ENCODE results near the gene ZNF627.
A peak's percentile ranks its signal among the peaks of the same experiment; 100 is the strongest.
"Not testable (repeated sequence)": the region's sequence is repeated elsewhere in the genome, so short reads cannot be mapped to it uniquely, and the experiment has no call there.

Gene ZNF627

DNA sequence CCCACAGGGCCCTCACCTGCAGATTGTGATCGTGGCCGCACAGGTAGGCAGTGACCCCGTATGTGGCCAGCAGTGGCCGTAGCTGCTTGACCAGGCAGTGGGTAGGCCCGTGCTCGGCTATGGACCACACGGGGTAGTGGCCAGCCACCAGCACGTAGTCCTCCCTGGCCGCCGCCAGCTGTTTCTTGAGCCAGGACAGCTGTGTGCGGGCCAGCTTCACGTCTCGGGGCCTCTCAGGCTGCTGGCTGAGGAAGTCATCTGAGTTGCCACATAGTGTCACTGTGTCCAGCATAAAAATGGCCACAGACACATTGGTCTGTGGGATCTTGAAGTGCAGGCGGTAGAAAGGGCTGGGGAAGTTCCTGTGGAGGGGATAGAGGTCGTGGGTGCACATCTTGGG, 21.1 kb upstream of the ZNF627 start:
- no peak for DNase-seq

GRCh38 chr19:11577451-11578257, 19.6 kb upstream of the ZNF627 start, which contains the start of gene ACP5:
Gene ACP5 (minus strand): TSS chr19:11577645. CDS start chr19:11577317, 328 bp downstream.
- DNase-seq: no peak

- no peak for DNase-seq
Observed at GRCh38 chr19:11578258-11579142, 18.8 kb upstream of the ZNF627 start.

DNA sequence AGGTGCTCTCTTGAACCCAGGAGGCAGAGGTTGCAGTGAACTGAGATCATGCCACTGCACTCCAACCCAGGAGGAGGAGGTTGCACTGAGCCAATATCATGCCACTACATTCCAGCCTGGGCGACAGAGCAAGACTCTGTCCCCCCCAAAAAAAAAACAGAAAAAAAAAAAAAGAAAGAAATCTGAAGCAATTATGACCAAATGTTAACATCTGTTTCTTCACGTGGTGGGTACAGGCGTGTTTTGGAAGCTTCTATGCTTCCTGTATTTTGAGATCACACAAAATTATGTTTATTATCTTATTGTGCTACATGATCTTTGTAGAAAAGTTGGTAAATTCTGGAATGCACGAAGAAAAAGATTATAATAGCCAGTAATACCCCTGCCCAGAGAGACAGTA, 17.2 kb upstream of the ZNF627 start:
- DNase-seq: no peak

DNA sequence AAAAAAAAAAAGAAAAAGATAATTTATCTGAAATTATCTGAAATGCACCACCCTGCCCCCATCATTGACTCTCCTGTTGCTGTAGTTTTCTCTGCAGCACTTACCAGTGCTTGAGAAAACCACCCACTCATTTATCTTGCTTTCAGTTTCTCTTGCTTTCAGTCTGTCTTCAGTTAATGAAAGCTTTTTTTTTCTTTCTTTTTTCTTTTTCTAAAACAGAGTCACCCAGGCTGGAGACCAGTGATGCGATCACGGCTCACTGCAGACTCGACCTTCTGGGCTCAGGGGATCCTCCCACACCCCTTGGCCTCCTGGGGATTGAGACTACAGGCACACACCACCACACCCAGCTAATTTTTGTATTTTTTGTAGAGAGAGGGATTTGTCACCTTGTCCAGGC, 15.5 kb upstream of the ZNF627 start:
- DNase-seq: no peak

GRCh38 chr19:11586331-11586730, 11.0 kb upstream of the ZNF627 start:
- no peak for DNase-seq

DNA sequence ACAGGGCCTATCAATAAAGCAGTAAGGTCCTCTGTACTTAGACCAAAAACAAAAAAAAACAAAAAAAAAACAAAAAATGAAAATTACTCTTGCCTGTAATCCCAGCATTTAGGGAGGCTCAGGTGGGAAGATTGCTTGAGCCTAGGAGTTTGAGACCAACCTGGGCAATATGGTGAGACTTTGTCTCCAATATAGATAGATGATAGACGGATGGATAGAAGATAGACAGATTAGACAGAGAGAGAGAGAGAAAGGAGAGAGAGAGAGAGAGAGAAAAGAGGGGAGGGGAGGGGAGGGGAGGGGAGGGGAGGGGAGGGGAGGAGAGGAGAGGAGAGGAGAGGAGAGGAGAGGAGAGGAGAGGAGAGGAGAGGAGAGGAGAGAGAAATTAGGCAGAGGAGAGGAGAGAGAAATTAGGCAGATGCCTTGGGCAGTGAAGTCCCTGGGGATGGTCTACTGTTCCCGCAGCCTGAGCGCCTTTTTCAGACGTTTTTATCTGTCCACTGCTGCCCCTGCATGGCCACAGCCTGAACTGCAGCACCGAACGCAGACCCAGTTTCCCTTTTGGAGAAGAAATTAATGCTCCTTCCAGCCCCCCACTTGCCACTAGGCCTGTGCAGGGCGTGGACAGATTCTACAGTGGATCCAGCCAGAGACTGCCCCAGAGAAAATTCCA, 9.8 kb upstream of the ZNF627 start:
- DNase-seq: peak; percentile 50

GRCh38 chr19:11587975-11588631, 9.2 kb upstream of the ZNF627 start:
- no peak for DNase-seq

DNA sequence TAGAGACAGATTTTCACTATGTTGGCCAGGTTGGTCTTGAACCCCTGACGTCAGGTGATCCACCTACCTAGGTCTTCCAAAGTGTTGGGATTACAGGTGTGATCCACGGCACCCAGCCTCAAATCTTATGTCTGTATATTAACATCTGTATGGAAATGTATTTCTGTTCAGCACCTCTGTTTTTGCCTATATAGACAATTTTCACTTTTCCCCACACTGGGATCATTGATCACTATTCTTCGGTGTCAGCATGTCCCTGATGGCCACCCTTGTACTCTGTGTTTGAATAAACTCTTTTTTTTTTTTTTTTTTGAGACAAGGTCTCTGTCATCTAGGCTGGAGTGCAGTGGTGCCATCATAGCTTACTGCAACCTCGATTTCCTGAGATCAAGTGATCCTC, 3.2 kb upstream of the ZNF627 start:
- DNase-seq: no peak

- no peak for DNase-seq
Observed at GRCh38 chr19:11596156-11596555, 1.1 kb upstream of the ZNF627 start.

- DNase-seq: no peak
Observed at GRCh38 chr19:11598103-11598483, 810 bp downstream of the ZNF627 start.

DNA sequence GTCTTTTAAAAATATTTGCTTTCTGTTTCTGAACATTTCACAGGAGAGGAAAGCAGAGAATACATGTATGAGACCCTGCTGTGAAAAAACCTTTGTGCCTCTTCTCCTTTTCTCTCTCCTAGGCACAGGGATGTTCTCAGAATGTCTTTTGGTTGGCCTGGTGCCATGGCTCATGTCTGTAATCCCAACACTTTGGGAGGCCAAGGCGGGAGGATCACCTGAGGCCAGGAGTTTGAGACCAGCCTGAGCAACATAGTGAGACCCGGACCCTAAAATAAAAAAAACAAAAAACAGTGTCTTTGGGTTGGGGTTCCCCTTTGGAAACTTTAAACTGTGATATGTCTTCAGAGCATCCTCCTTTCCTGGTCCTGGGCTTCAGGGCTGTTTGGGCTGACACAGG, 1.5 kb downstream of the ZNF627 start:
- DNase-seq: no peak

DNA sequence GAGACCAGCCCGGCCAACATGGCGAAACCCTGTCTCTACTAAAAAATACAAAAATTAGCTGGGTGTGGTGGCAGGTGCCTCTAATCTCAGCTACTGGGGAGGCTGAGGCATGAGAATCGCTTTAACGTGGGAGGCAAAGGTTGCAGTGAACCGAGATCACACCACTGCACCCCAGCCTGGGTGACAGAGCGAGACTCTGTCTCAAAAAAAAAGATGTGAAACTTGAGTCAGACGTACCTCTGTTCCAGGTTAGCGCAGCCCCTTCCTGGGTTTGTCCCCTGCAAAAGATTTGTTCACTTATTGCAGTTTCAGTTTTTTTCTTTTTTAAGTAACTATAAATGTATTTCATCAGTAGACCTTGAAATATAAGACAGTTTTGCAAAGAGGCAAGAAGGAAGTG, 2.4 kb downstream of the ZNF627 start:
- DNase-seq: not testable (repeated sequence)

DNA sequence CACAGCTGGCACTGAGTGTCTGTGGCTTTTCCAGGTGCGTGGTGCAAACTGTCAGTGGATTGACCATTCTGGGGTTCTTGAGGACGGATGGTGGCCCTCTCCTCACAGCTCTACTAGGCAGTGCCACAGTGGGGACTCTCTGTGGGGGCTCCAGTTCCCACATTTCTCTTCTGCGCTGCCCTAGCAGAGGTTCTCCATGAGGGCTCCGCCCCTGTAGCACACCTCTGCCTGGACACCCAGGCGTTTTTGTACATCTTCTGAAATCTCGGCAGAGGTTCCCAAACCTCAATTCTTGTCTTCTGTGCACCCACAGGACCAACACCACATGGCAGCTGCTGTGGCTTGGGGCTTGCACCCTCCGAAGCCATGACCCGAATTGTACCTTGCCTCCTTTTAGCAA, 9.2 kb downstream of the ZNF627 start:
- no peak for DNase-seq

- DNase-seq: no peak
Observed at GRCh38 chr19:11611730-11612129, 14.4 kb downstream of the ZNF627 start.

GRCh38 chr19:11612816-11613511, 15.7 kb downstream of the ZNF627 start:
- DNase-seq: no peak

DNA sequence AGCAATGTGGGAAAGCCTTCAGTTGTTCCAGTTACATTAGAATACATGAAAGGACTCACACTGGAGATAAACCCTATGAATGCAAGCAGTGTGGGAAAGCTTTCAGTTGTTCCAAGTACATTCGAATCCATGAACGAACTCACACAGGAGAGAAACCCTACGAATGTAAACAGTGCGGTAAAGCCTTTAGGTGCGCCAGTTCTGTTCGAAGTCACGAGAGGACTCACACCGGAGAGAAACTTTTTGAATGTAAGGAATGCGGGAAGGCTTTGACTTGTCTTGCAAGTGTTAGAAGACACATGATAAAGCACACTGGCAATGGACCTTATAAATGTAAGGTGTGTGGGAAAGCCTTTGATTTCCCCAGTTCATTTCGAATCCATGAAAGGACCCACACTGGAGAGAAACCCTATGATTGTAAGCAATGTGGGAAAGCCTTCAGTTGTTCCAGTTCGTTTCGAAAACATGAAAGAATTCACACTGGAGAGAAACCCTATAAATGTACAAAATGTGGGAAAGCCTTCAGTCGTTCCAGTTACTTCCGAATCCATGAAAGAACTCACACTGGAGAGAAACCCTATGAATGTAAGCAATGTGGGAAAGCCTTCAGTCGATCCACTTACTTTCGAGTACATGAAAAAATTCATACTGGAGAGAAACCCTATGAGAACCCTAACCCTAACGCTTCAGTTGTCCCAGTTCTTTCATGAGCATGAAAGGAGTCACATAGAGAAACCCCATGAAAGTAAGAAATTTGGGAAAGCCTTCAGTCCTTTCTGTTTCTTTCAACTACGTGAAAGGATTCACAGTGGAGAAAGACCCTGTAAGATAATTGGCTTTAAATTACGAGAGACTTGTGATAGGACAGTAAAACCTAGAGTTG, 20.1 kb downstream of the ZNF627 start:
- DNase-seq: no peak

DNA sequence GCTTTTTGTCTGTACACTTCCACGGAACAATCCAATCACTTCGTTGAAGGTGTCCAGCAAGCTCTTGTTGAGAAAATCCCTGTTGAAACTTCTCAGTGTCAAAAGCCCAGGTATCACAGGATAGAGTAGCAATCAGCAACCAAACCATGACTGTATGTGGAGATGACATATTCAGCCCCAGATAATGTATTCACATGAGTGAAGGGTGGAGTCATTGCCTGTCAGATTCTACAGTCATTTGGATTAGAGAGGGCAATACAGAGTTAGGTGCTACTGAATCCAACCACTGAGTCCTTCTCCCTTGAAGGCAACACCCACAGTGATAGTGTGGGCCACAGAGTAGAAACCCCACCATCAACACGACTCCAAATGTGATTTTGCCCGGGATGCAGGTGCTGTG, 23.3 kb downstream of the ZNF627 start:
- DNase-seq: no peak

GRCh38 chr19:11622401-11622800, 25.1 kb downstream of the ZNF627 start:
- DNase-seq: not testable (repeated sequence)

DNA sequence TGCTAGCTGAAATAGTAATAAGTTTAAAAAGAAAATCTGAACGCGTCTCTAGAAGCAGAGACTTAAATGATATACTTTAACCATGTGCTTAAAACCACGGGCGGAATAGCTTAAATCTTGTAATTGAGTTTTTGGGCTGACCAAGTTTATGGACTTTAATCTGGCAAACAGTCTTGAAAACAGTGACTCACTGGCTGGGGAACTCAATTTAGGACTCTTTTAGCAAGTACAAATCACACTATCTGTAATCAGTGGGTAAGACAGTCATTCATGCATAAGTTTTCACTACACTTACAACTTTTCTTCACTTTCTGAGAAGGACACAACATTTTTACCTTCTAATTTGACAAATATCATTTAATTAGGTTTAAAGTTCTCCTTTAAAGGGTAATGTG, 26.8 kb downstream of the ZNF627 start:
- DNase-seq: no peak

- DNase-seq: no peak
Observed at GRCh38 chr19:11626252-11626651, 29.0 kb downstream of the ZNF627 start.

Measured in KG1 (cell line).